ENCODE results near the gene MICAL3.

- TF ChIP-seq POLR2AphosphoS5 (IDR thresholded peaks at IDR 0.05; ENCODE audit: borderline replicate concordance, low read depth, low read length) (no peak), EZH2 (IDR thresholded peaks at IDR 0.05) (no peak)
These were observed 172.6 kb downstream of the MICAL3 start for GRCh38 chr22:17851759-17852158.
